ENCODE results near the gene SPTBN5.

Gene SPTBN5

DNA sequence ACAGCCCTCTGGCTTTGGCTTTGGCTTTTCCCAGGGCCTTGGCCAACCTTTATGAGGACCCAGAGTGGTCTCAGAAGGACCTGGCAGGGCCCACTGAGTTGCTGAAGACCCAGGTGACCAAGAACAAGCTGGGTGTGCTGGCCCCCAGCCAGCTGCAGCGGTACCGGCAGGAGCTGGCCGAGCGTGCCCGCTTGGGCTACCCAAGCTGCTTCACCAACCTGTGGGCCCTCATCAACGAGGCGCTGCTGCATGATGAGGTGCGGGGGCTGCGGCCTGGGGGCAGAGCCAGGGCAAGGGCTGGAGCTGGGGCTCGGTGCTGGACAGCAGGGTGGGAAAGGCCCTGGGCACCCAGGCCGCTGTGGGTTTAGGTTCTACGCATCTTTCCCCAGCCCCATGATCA, 49.0 kb downstream of the SPTBN5 start:
- TF ChIP-seq, protein P1, sequence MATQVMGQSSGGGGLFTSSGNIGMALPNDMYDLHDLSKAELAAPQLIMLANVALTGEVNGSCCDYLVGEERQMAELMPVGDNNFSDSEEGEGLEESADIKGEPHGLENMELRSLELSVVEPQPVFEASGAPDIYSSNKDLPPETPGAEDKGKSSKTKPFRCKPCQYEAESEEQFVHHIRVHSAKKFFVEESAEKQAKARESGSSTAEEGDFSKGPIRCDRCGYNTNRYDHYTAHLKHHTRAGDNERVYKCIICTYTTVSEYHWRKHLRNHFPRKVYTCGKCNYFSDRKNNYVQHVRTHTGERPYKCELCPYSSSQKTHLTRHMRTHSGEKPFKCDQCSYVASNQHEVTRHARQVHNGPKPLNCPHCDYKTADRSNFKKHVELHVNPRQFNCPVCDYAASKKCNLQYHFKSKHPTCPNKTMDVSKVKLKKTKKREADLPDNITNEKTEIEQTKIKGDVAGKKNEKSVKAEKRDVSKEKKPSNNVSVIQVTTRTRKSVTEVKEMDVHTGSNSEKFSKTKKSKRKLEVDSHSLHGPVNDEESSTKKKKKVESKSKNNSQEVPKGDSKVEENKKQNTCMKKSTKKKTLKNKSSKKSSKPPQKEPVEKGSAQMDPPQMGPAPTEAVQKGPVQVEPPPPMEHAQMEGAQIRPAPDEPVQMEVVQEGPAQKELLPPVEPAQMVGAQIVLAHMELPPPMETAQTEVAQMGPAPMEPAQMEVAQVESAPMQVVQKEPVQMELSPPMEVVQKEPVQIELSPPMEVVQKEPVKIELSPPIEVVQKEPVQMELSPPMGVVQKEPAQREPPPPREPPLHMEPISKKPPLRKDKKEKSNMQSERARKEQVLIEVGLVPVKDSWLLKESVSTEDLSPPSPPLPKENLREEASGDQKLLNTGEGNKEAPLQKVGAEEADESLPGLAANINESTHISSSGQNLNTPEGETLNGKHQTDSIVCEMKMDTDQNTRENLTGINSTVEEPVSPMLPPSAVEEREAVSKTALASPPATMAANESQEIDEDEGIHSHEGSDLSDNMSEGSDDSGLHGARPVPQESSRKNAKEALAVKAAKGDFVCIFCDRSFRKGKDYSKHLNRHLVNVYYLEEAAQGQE (IDR thresholded peaks at IDR 0.05; ENCODE audit: insufficient read depth in 1 of 2, low read depth in 2 of 2, low read length in 2 of 2): no peak
- no peak for TF ChIP-seq SIN3A (IDR thresholded peaks at IDR 0.05; ENCODE audit: borderline replicate concordance, insufficient read depth, low read length)
- no peak for TF ChIP-seq TAF1 (IDR thresholded peaks at IDR 0.05; ENCODE audit: borderline replicate concordance, insufficient read depth, low read length)
- no peak for TF ChIP-seq FOXP2 (optimal IDR thresholded peaks at IDR 0.05; ENCODE audit: borderline replicate concordance, extremely low read depth, extremely low read length, insufficient read depth)
- TF ChIP-seq POLR2AphosphoS5 (IDR thresholded peaks at IDR 0.05; ENCODE audit: low read depth, low read length): no peak

DNA sequence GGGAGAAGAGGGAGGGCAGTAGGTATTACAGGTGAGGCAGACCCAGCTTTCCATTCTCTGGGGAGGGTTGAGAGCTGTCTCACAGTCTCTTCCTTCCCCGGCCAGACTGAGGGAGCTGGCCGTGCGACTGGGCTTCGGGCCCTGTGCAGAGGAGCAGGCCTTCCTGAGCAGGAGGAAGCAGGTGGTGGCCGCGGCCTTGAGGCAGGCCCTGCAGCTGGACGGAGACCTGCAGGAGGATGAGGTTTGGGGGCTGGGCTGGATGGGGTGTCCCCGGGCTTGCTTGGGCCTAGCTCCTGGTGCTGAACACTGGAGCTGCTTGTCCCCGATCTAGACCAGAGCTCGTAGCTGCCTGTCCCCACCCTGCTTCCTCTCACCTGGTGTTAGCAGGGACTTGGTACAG, 50.3 kb downstream of the SPTBN5 start:
- TF ChIP-seq FOXP2 (optimal IDR thresholded peaks at IDR 0.05; ENCODE audit: borderline replicate concordance, extremely low read depth, extremely low read length, insufficient read depth): no peak
- TF ChIP-seq POLR2AphosphoS5 (IDR thresholded peaks at IDR 0.05; ENCODE audit: low read depth, low read length): no peak
- TF ChIP-seq, protein P1 (IDR thresholded peaks at IDR 0.05; ENCODE audit: insufficient read depth in 1 of 2, low read depth in 2 of 2, low read length in 2 of 2): no peak
- no peak for TF ChIP-seq TAF1 (IDR thresholded peaks at IDR 0.05; ENCODE audit: borderline replicate concordance, insufficient read depth, low read length)

DNA sequence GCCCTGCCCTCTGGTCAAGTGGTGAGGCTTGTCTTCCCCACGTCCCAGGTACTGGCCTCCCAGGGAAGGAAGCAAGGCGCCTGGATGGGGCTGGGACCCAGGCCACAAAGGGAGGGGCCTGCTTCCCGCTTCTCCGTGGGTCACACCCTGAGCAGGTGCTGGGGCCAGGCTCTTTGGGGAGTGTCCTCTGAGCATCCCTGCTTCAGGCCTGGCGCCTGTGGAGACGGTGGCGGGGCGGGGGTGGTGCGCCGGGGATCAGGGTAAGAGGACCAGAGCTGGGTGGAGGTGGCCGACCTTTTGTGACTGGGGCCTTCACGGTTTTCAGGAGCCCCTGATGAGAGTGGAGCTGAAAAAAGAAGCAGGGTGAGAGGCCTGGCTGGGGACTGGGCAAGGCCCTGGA, 51.6 kb downstream of the SPTBN5 start:
- TF ChIP-seq TAF1 (IDR thresholded peaks at IDR 0.05; ENCODE audit: borderline replicate concordance, insufficient read depth, low read length) (no peak), SIN3A (IDR thresholded peaks at IDR 0.05; ENCODE audit: borderline replicate concordance, insufficient read depth, low read length) (no peak), POLR2AphosphoS5 (IDR thresholded peaks at IDR 0.05; ENCODE audit: low read depth, low read length) (no peak), FOXP2 (optimal IDR thresholded peaks at IDR 0.05; ENCODE audit: borderline replicate concordance, extremely low read depth, extremely low read length, insufficient read depth) (no peak)
- TF ChIP-seq, protein P1 (IDR thresholded peaks at IDR 0.05; ENCODE audit: insufficient read depth in 1 of 2, low read depth in 2 of 2, low read length in 2 of 2): no peak

DNA sequence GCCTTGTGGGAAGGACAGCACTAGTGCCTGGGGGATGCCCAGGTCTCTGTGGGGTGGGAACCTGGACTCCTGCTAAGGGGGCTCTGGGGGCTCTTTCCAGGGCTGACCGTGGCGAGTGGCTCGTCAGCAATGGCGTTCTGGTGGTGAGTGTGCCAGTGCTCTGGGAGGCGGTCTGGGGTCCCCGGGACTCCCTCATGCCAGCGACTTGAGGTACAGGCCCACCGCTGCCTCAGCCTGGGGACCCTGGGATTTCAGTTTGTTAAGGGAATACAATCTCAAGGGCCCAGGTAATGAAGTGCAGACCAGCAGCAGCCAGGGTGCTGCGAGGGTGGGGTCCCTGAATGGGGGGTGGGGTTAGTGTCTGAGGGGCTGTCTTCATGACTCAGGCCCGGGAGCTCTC, 52.7 kb downstream of the SPTBN5 start:
- TF ChIP-seq, protein P1 (IDR thresholded peaks at IDR 0.05; ENCODE audit: insufficient read depth in 1 of 2, low read depth in 2 of 2, low read length in 2 of 2): no peak
- TF ChIP-seq POLR2AphosphoS5 (IDR thresholded peaks at IDR 0.05; ENCODE audit: low read depth, low read length) (no peak), SIN3A (IDR thresholded peaks at IDR 0.05; ENCODE audit: borderline replicate concordance, insufficient read depth, low read length) (no peak), TAF1 (IDR thresholded peaks at IDR 0.05; ENCODE audit: borderline replicate concordance, insufficient read depth, low read length) (no peak), FOXP2 (optimal IDR thresholded peaks at IDR 0.05; ENCODE audit: borderline replicate concordance, extremely low read depth, extremely low read length, insufficient read depth) (no peak)

DNA sequence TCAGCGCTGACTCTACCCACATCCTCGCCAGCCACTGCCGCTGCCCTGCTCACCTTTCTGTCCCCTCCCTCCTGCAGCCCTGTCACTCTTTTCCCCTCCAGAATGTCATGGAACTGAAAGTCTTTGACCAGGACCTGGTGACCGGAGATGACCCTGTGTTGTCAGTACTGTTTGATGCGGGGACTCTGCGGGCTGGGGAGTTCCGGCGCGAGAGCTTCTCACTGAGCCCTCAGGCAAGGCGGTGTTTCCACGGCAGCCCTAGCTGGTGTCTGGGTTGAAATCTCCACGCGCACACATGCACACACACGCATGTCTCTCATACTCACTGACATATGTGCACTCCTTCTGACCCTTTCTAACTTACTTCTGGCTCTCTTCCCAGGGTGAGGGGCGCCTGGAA, 53.2 kb downstream of the SPTBN5 start:
- no peak for TF ChIP-seq TAF1 (IDR thresholded peaks at IDR 0.05; ENCODE audit: borderline replicate concordance, insufficient read depth, low read length)
- TF ChIP-seq, protein P1 (IDR thresholded peaks at IDR 0.05; ENCODE audit: insufficient read depth in 1 of 2, low read depth in 2 of 2, low read length in 2 of 2): no peak
- TF ChIP-seq POLR2AphosphoS5 (IDR thresholded peaks at IDR 0.05; ENCODE audit: low read depth, low read length): no peak
- TF ChIP-seq SIN3A (IDR thresholded peaks at IDR 0.05; ENCODE audit: borderline replicate concordance, insufficient read depth, low read length): no peak
- no peak for TF ChIP-seq FOXP2 (optimal IDR thresholded peaks at IDR 0.05; ENCODE audit: borderline replicate concordance, extremely low read depth, extremely low read length, insufficient read depth)
